ENCODE data around the gene NHERF1. TPM values are rescaled to one million over a fixed set of nuclear protein-coding genes. Genes with fewer than 3 reads are reported as not detected.

NHERF1 gene
- total and polyA plus RNA-seq, 2 of the 8 experiments (the other 6 are each of a cell fraction or from before 2014, with no cell fraction given): 92.9 to 99.2 TPM

DNA sequence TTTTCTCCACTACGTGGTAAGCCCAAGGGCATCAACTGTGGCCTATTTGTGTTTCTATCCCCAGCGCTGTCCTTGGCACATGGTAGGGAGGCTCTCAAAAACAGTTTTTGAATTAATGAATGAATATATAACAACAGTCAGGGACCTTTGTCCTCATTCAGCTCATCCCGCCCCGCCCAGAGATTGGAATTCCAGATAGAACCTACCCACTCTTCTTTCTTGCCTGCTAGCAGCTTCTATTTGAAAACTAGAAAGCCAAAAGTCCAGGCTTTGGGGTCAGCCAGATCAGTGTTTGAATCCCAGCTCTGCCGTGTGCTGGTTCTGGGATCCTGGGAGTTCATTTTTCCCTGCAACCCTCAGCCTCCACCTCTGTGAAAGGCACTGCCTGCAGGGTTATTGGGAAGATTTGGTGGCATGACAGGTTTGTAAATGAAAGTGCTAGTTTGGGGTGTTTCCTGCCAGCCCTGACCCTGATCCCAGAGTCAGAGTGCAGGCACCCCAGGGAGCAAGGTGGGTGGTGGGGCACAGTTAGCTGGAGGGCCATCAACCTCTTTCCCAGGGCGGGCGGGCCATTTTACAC is 4.5 kb downstream of the NHERF1 start:
- POLR2A ChIA-PET (ENCODE audit: partially characterized antibody): interaction anchor here (1.2 to 9.3 kb wide), 5 partner anchors 9 to 22 kb away, joined by 3 to 70 read pairs (median 54); partner anchors contain the start of genes NAT9 and RAB37
- Histone ChIP-seq H2BK12ac (ENCODE audit: low read depth, low read length) (no peak overlapping the region), H3K4me2 (ENCODE audit: insufficient read depth in 1 of 2, low read depth in 2 of 2, low read length in 2 of 2) (0 out of 4 replicates have a peak overlapping the region, but pooled peaks of 1 of the 2 experiments have one; percentile 9)

More for the DNA sequence above, 4.5 kb downstream of the NHERF1 start:
- Histone ChIP-seq H4K5ac (ENCODE audit: insufficient read length, low read depth, low read length) (no peak overlapping the region), H3K23ac (ENCODE audit: insufficient read length) (no peak overlapping the region), H3K79me2 (ENCODE audit: control insufficient read depth in 1 of 2, insufficient read depth in 2 of 2, low read length in 2 of 2) (peaks cover 7 to 85% of the 10 kb centered on the region in 2 experiments; a peak in 3 of 4 replicates), H2BK20ac (ENCODE audit: low read length) (no peak overlapping the region), H3K23me2 (ENCODE audit: low read depth, low read length) (peaks cover 11% of the 10 kb centered on the region), H2AK5ac (ENCODE audit: low read depth, low read length) (no peak overlapping the region), H2AFZ (ENCODE audit: low read length) (no peak overlapping the region), H3K27ac (ENCODE audit: low read depth, low read length) (no peak overlapping the region), H3K79me1 (ENCODE audit: low read depth, low read length) (peaks cover 24% of the 10 kb centered on the region), H3K9me3 (ENCODE audit: insufficient read depth in 2 of 2, low read depth in 1 of 2, low read length in 1 of 2) (no peaks in the 10 kb centered on the region), H3K36me3 (ENCODE audit: control insufficient read depth in 2 of 4, insufficient read depth in 4 of 4, low read length in 3 of 4) (peaks cover 0 to 5% (median 0%) of the 10 kb centered on the region in 4 experiments; a peak in 1 of 8 replicates), H2BK15ac (ENCODE audit: low read length) (no peak overlapping the region), H2BK5ac (ENCODE audit: low read depth, low read length) (no peak overlapping the region), H3K9ac (replicated peaks in 1 of 4; ENCODE audit: extremely low read depth in 1 of 4, low read depth in 3 of 4, low read length in 3 of 4) (no peak overlapping the region), H3K4me1 (replicated peaks in 1 of 4; ENCODE audit: control insufficient read depth in 3 of 4, insufficient read depth in 4 of 4, low read length in 3 of 4) (peaks cover 0 to 31% (median 16%) of the 10 kb centered on the region in 4 experiments; a peak in 6 of 7 replicates), H4K20me1 (replicated peaks in 1 of 2; ENCODE audit: control insufficient read depth in 1 of 2, insufficient read depth in 2 of 2, low read length in 2 of 2) (peaks cover 19 to 34% of the 10 kb centered on the region in 2 experiments), H3K14ac (ENCODE audit: insufficient read length) (no peak overlapping the region), H3K27me3 (replicated peaks in 1 of 4; ENCODE audit: control insufficient read depth in 3 of 4, extremely low read depth in 1 of 4, insufficient read depth in 3 of 4, low read length in 3 of 4) (no peaks in the 10 kb centered on the region), H3K18ac (ENCODE audit: extremely low read depth, low read length) (no peak overlapping the region), H4K8ac (ENCODE audit: extremely low read depth, insufficient read depth, low read length) (no peak overlapping the region), H2BK120ac (replicated peaks; ENCODE audit: low read depth, low read length) (no peak overlapping the region), H3K56ac (replicated peaks; ENCODE audit: insufficient read length, low read depth, low read length) (no peak overlapping the region), H3K4ac (replicated peaks; ENCODE audit: insufficient read length, low read depth, low read length) (no peak overlapping the region), H4K91ac (replicated peaks; ENCODE audit: insufficient read length, low read length) (no peak overlapping the region), H3K4me3 (ENCODE audit: extremely low read depth in 1 of 4, insufficient read depth in 2 of 4, low read depth in 3 of 4, low read length in 4 of 4) (no peak overlapping the region)
- CTCF ChIA-PET (ENCODE audit: partially characterized antibody): interaction anchor here (0.8 to 15.7 kb wide), 6 partner anchors 7 to 151 kb away, joined by 3 to 231 read pairs (median 22); partner anchors contain the start of genes NAT9 and RAB37
- TF ChIP-seq POLR2A (IDR thresholded peaks at IDR 0.05; ENCODE audit: control extremely low read depth in 1 of 2, low read depth in 2 of 2, low read length in 2 of 2) (no peak), EGR1 (IDR thresholded peaks at IDR 0.05; ENCODE audit: borderline replicate concordance, low read depth, low read length) (no peak), SP1 (IDR thresholded peaks at IDR 0.05; ENCODE audit: low read depth, low read length) (no peak), BCL11A (IDR thresholded peaks at IDR 0.05; ENCODE audit: low read depth in 2 of 2, low read length in 2 of 2) (no peak), KDM1A (IDR thresholded peaks at IDR 0.05; ENCODE audit: borderline replicate concordance, low read length) (no peak)
- no peak for DNase-seq (ENCODE audit: low read depth in 1 of 2, low spot score in 2 of 2)
- 87% methylated on average over 7 of the region's 7 CpGs; no CpG with 5 or more reads in 1 of the 2 experiments for WGBS, 2 experiments (ENCODE audit: extremely low coverage in 1 of 2, insufficient coverage in 1 of 2, insufficient read length in 1 of 2, insufficient replicate concordance in 2 of 2, low coverage in 1 of 2, low lambda C conversion rate in 2 of 2, missing lambda C conversion rate in 1 of 2)
- FAIRE-seq: no peak

Measured in H1 (cell line).